HEK293 (cell line): Measurements from ENCODE around the gene ANXA10.

Experiments used
- CTCF ChIA-PET: fragments of 350-600 bp; formaldehyde crosslinking; extraction: SDS; loops from one replicate; lab custom pipeline; 2021; ENCODE audit warnings: antibody characterized with exemption; lab: Yijun Ruan, JAX
- POLR2A ChIA-PET: fragments of 300-600 bp; formaldehyde crosslinking; extraction: SDS; loops from one replicate; lab custom pipeline; 2020; ENCODE audit warnings: antibody characterized with exemption, inconsistent platforms; lab: Yijun Ruan, JAX
- H3K27ac ChIP-seq: fragments of 200-500 bp; sonication (Bioruptor generic); 2 replicates; pipeline ENCODE4 v1.5.1; 2014; ENCODE audit warnings: low read depth, low read length, control low read depth, inconsistent platforms; ENCODE audit errors: extremely low read depth
- H3K36me3 ChIP-seq, 2 experiments: fragments of 200-500 bp in 1 of 2; sonication (Bioruptor generic) in 1 of 2; 1 replicate in 1 of 2; 2 replicates in 1 of 2; pipeline ENCODE4 v1.5.1; 2014 to 2017; ENCODE audit warnings: inconsistent platforms in 2 of 2, low read length in 2 of 2; ENCODE audit not compliant: control insufficient read depth in 2 of 2, insufficient read depth in 1 of 2
- H3K4me1 ChIP-seq: fragments of 200-500 bp; sonication (Bioruptor generic); 2 replicates; pipeline ENCODE4 v1.5.1; 2014; ENCODE audit warnings: mild to moderate bottlenecking, low read length, inconsistent platforms; ENCODE audit not compliant: control insufficient read depth, insufficient read depth
- H3K4me3 ChIP-seq: 2 replicates; pipeline ENCODE4 v1.5.1; 2011; ENCODE audit warnings: low read depth, mild to moderate bottlenecking, control low read depth, low read length, moderate library complexity
- H3K9me3 ChIP-seq: fragments of 200-500 bp; sonication (Bioruptor generic); 2 replicates; pipeline ENCODE4 v1.5.1; 2014; ENCODE audit warnings: low read depth, low read length, inconsistent platforms; ENCODE audit not compliant: control insufficient read depth, insufficient read depth
- ATF2 ChIP-seq: fragments of 450-650 bp; formaldehyde crosslinking; IDR thresholded peaks from 2 replicates; pipeline ENCODE4 v1.5.1; 2016; ENCODE audit warnings: missing biosample characterization, missing genetic modification characterization, low read depth
- GLI2 ChIP-seq: fragments of 450-650 bp; formaldehyde crosslinking; IDR thresholded peaks from 2 replicates; pipeline ENCODE4; 2017; ENCODE audit warnings: missing biosample characterization, missing genetic modification characterization, low read depth, borderline replicate concordance
- GLIS1 ChIP-seq: fragments of 450-650 bp; formaldehyde crosslinking; IDR thresholded peaks from 2 replicates; pipeline ENCODE4 v1.5.1; 2016; ENCODE audit warnings: missing biosample characterization, missing genetic modification characterization
- GLIS2 ChIP-seq: fragments of 450-650 bp; formaldehyde crosslinking; IDR thresholded peaks from 2 replicates; pipeline ENCODE4 v1.5.1; 2016; ENCODE audit warnings: missing biosample characterization, missing genetic modification characterization
- KLF16 ChIP-seq: fragments of 450-650 bp; formaldehyde crosslinking; IDR thresholded peaks from 2 replicates; pipeline ENCODE4 v1.5.1; 2017; ENCODE audit warnings: missing biosample characterization, missing genetic modification characterization
- KLF8 ChIP-seq: fragments of 450-650 bp; formaldehyde crosslinking; IDR thresholded peaks from 2 replicates; pipeline ENCODE4 v1.5.1; 2016; ENCODE audit warnings: missing biosample characterization, missing genetic modification characterization
- PRDM1 ChIP-seq: fragments of 450-650 bp; formaldehyde crosslinking; IDR thresholded peaks from 2 replicates; pipeline ENCODE4; 2016; ENCODE audit warnings: missing biosample characterization, missing genetic modification characterization
- SETDB1 ChIP-seq: IDR thresholded peaks from one replicate; pipeline ENCODE4 v1.6.1; 2017; ENCODE audit warnings: mild to moderate bottlenecking, low read length, moderate library complexity, mixed read lengths; ENCODE audit not compliant: insufficient read length
- TCF7L2 ChIP-seq: IDR thresholded peaks from 2 replicates; pipeline ENCODE4 v1.6.1; 2011; ENCODE audit warnings: low read depth, mild to moderate bottlenecking, inconsistent platforms, low read length, moderate library complexity, borderline replicate concordance
- ZBTB26 ChIP-seq: fragments of 450-650 bp; formaldehyde crosslinking; optimal IDR thresholded peaks from 2 replicates; pipeline ENCODE3; 2016; ENCODE audit warnings: missing biosample characterization, mild to moderate bottlenecking, missing genetic modification characterization
- ZBTB49 ChIP-seq: fragments of 450-650 bp; formaldehyde crosslinking; IDR thresholded peaks from 2 replicates; pipeline ENCODE4 v1.5.1; 2016; ENCODE audit warnings: missing biosample characterization, missing genetic modification characterization, low read depth
- ZNF146 ChIP-seq: fragments of 450-650 bp; formaldehyde crosslinking; IDR thresholded peaks from 2 replicates; pipeline ENCODE4 v1.5.1; 2016; ENCODE audit warnings: missing biosample characterization, missing genetic modification characterization
- ZNF26 ChIP-seq: fragments of 450-650 bp; formaldehyde crosslinking; IDR thresholded peaks from 2 replicates; pipeline ENCODE4 v1.5.1; 2016; ENCODE audit warnings: missing biosample characterization, missing genetic modification characterization
- ZNF350 ChIP-seq: fragments of 450-650 bp; formaldehyde crosslinking; IDR thresholded peaks from 2 replicates; pipeline ENCODE4 v1.5.0; 2017; ENCODE audit warnings: missing biosample characterization, mild to moderate bottlenecking, missing genetic modification characterization
- ZNF391 ChIP-seq: fragments of 450-650 bp; formaldehyde crosslinking; IDR thresholded peaks from 2 replicates; pipeline ENCODE4 v1.5.1; 2016; ENCODE audit warnings: low read depth, missing biosample characterization, missing genetic modification characterization, borderline replicate concordance
- ZNF513 ChIP-seq: fragments of 450-650 bp; IDR thresholded peaks from 2 replicates; pipeline ENCODE4 v1.5.1; 2018; ENCODE audit warnings: missing biosample characterization, missing genetic modification characterization
- ZNF548 ChIP-seq: fragments of 450-650 bp; formaldehyde crosslinking; IDR thresholded peaks from 2 replicates; pipeline ENCODE4 v1.5.1; 2016; ENCODE audit warnings: missing biosample characterization, missing genetic modification characterization
- ZNF560 ChIP-seq: fragments of 450-650 bp; formaldehyde crosslinking; IDR thresholded peaks from 2 replicates; pipeline ENCODE4 v1.5.1; 2017; ENCODE audit warnings: missing biosample characterization, missing genetic modification characterization, borderline replicate concordance
- ZNF600 ChIP-seq: fragments of 450-650 bp; formaldehyde crosslinking; IDR thresholded peaks from 2 replicates; pipeline ENCODE4 v1.5.1; 2016; ENCODE audit warnings: missing biosample characterization, missing genetic modification characterization
- ZNF623 ChIP-seq: fragments of 450-650 bp; formaldehyde crosslinking; IDR thresholded peaks from 2 replicates; pipeline ENCODE4 v1.5.1; 2016; ENCODE audit warnings: missing biosample characterization, missing genetic modification characterization
- ZNF639 ChIP-seq: fragments of 450-650 bp; formaldehyde crosslinking; IDR thresholded peaks from 2 replicates; pipeline ENCODE4 v1.5.1; 2016; ENCODE audit warnings: missing biosample characterization, missing genetic modification characterization
- ZNF670 ChIP-seq: fragments of 450-650 bp; formaldehyde crosslinking; IDR thresholded peaks from 2 replicates; pipeline ENCODE4 v1.5.1; 2016; ENCODE audit warnings: missing biosample characterization, missing genetic modification characterization, low read depth
- ZNF837 ChIP-seq: fragments of 450-650 bp; formaldehyde crosslinking; IDR thresholded peaks from 2 replicates; pipeline ENCODE4 v1.5.1; 2016; ENCODE audit warnings: missing biosample characterization, missing genetic modification characterization
- ZSCAN18 ChIP-seq: fragments of 450-650 bp; formaldehyde crosslinking; IDR thresholded peaks from 2 replicates; pipeline ENCODE4 v1.5.1; 2016; ENCODE audit warnings: missing biosample characterization, missing genetic modification characterization
- ZSCAN23 ChIP-seq: fragments of 450-650 bp; formaldehyde crosslinking; IDR thresholded peaks from 2 replicates; pipeline ENCODE4 v1.5.1; 2016; ENCODE audit warnings: missing biosample characterization, missing genetic modification characterization

The ANXA10 gene

GRCh38 chr4:168092176-168092712 is at the start of gene ANXA10:
Gene ANXA10, plus strand, starts transcription at chr4:168092537. Its CDS starts 164 bp downstream, at chr4:168092701.
- Histone ChIP-seq H3K9me3 (no peaks in the 10 kb centered on the region), H3K4me1 (no peaks in the 10 kb centered on the region), H3K36me3 (no peaks in the 10 kb centered on the region), H3K4me3 (no peak within 1 kb of the TSS), H3K27ac (no peak within 1 kb of the TSS)
- TF ChIP-seq ZBTB26 (tag by site-specific recombination) = no peak
- TF ChIP-seq ZNF670 (tag by site-specific recombination) = no peak
- no peak for TF ChIP-seq ZNF146 (tag by site-specific recombination)
- no peak for TF ChIP-seq GLIS1 (tag by site-specific recombination)
- no peak for TF ChIP-seq ZNF26
- TF ChIP-seq ZNF560 (tag by site-specific recombination) = no peak
- no peak for TF ChIP-seq ATF2 (tag by site-specific recombination)
- TF ChIP-seq ZSCAN18 (tag by site-specific recombination) = no peak
- no peak for TF ChIP-seq ZNF548 (tag by site-specific recombination)
- CTCF ChIA-PET = interaction anchor here (0.7 kb wide), 1 partner anchor 20 kb away, joined by 3 read pairs; no protein-coding TSS in a partner anchor
- POLR2A ChIA-PET = no interaction called here

- H3K4me1 ChIP-seq = no peaks in the 10 kb centered on the region
- no peaks in the 10 kb centered on the region for H3K36me3 ChIP-seq
- no peak overlapping the region for H3K27ac ChIP-seq
- ChIA-PET CTCF (no interaction called here), POLR2A (no interaction called here)
- no peaks in the 10 kb centered on the region for H3K9me3 ChIP-seq
- no peak overlapping the region for H3K4me3 ChIP-seq
- TF ChIP-seq GLIS2 (tag by site-specific recombination) = no peak
- TF ChIP-seq ZNF391 (tag by site-specific recombination) = no peak
- no peak for TF ChIP-seq ZNF513
- TF ChIP-seq PRDM1 (tag by site-specific recombination) = no peak
- TF ChIP-seq TCF7L2 = no peak
- no peak for TF ChIP-seq ZSCAN23 (tag by site-specific recombination)
- TF ChIP-seq SETDB1 = no peak
- TF ChIP-seq ZNF837 (tag by site-specific recombination) = no peak
- no peak for TF ChIP-seq ZNF639 (tag by site-specific recombination)
- no peak for TF ChIP-seq KLF16 (tag by site-specific recombination)
- TF ChIP-seq ZNF623 = no peak
- no peak for TF ChIP-seq GLI2 (tag by site-specific recombination)
- TF ChIP-seq KLF8 (tag by site-specific recombination) = no peak
- no peak for TF ChIP-seq ZBTB49
- no peak for TF ChIP-seq ZNF600 (tag by site-specific recombination)
- TF ChIP-seq ZNF350 (tag by site-specific recombination) = no peak
Observed at GRCh38 chr4:168045354-168045753, 47.0 kb upstream of the ANXA10 start.
